ENCODE results near the gene SOX13.

DNA sequence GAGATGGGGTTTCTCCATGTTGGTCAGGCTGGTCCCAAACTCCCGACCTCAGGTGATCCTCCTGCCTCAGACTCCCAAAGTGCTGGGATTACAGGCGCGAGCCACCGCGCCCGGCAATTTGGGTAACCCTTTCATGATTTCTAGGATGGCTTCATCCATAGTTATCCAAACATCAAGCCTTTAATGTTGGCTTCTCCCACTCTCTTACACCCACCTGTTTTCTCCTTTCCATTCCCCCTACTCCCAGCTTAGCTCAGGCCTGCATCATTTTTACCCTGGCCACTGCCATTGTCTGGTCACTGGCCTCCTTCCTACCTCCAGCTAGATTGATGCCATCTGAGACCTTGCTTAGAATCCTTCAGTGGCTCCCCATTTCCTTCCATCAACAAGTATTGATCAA, 2.0 kb upstream of the SOX13 start:
- TF ChIP-seq, protein P1, sequence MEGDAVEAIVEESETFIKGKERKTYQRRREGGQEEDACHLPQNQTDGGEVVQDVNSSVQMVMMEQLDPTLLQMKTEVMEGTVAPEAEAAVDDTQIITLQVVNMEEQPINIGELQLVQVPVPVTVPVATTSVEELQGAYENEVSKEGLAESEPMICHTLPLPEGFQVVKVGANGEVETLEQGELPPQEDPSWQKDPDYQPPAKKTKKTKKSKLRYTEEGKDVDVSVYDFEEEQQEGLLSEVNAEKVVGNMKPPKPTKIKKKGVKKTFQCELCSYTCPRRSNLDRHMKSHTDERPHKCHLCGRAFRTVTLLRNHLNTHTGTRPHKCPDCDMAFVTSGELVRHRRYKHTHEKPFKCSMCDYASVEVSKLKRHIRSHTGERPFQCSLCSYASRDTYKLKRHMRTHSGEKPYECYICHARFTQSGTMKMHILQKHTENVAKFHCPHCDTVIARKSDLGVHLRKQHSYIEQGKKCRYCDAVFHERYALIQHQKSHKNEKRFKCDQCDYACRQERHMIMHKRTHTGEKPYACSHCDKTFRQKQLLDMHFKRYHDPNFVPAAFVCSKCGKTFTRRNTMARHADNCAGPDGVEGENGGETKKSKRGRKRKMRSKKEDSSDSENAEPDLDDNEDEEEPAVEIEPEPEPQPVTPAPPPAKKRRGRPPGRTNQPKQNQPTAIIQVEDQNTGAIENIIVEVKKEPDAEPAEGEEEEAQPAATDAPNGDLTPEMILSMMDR (IDR thresholded peaks at IDR 0.05) = no peak
- no peak for TF ChIP-seq POLR2AphosphoS5 (IDR thresholded peaks at IDR 0.05)
- no peak for TF ChIP-seq POLR2A (IDR thresholded peaks at IDR 0.05)
